Neuronal stem cell (in vitro differentiated cells): Measurements from ENCODE around the gene NUP93.
A peak's percentile ranks its signal among the peaks of the same experiment; 100 is the strongest.

Experiments
- DNase-seq: peaks from one replicate; pipeline ENCODE4 v3.0.0-alpha.2; 2013; ENCODE audit warnings: low spot score
- H2AFZ ChIP-seq: one replicate; pipeline ENCODE4 v1.6.1; 2013; ENCODE audit warnings: mild to moderate bottlenecking, low read length, inconsistent platforms
- H2AK5ac ChIP-seq: 2 replicates; pipeline ENCODE4 v1.6.1; 2013; ENCODE audit warnings: low read depth, mild to moderate bottlenecking, inconsistent platforms, low read length, moderate library complexity, mixed read lengths
- H2BK120ac ChIP-seq: 2 replicates; pipeline ENCODE4 v1.6.1; 2013; ENCODE audit warnings: low read depth, mild to moderate bottlenecking, inconsistent platforms, low read length, moderate library complexity, mixed read lengths
- H2BK12ac ChIP-seq: one replicate; pipeline ENCODE4 v1.6.1; 2013; ENCODE audit warnings: low read length, inconsistent platforms
- H2BK15ac ChIP-seq: 2 replicates; pipeline ENCODE4 v1.6.1; 2013; ENCODE audit warnings: mild to moderate bottlenecking, low read length, inconsistent platforms, mixed read lengths
- H2BK5ac ChIP-seq: one replicate; pipeline ENCODE4 v1.6.1; 2013; ENCODE audit warnings: inconsistent platforms, mild to moderate bottlenecking, low read length, moderate library complexity
- H3K14ac ChIP-seq: one replicate; pipeline ENCODE4 v1.6.1; 2013; ENCODE audit warnings: low read length, inconsistent platforms
- H3K18ac ChIP-seq: 2 replicates; pipeline ENCODE4 v1.6.1; 2013; ENCODE audit warnings: low read length, inconsistent platforms
- H3K23ac ChIP-seq: 2 replicates; pipeline ENCODE4 v1.6.1; 2013; ENCODE audit warnings: low read depth, mild to moderate bottlenecking, mixed read lengths, low read length, inconsistent platforms; ENCODE audit not compliant: poor library complexity
- H3K27ac ChIP-seq: replicated peaks from 3 replicates; pipeline ENCODE4 v1.5.1; 2013; ENCODE audit warnings: low read length, inconsistent platforms
- H3K27me3 ChIP-seq, 3 experiments: 2 replicates each; pipeline ENCODE4 v1.6.1; 2013; ENCODE audit warnings: low read length in 3 of 3, mild to moderate bottlenecking in 2 of 3, inconsistent platforms in 1 of 3, low read depth in 1 of 3, mixed read lengths in 1 of 3, moderate library complexity in 1 of 3; ENCODE audit not compliant: control insufficient read depth in 3 of 3, insufficient read depth in 3 of 3
- H3K36me3 ChIP-seq, 2 donors: replicated peaks in 1 of 2; 2 replicates each; pipeline ENCODE4 v1.6.1; 2013; ENCODE audit warnings: low read length in 2 of 2; ENCODE audit not compliant: control insufficient read depth in 2 of 2, insufficient read depth in 2 of 2
- H3K4ac ChIP-seq: 2 replicates; pipeline ENCODE4 v1.6.1; 2013; ENCODE audit warnings: inconsistent platforms, mild to moderate bottlenecking, low read length, moderate library complexity
- H3K4me1 ChIP-seq, 2 donors: 1 replicate in 1 of 2; 2 replicates in 1 of 2; pipeline ENCODE4 v1.6.1; 2013; ENCODE audit warnings: low read length in 2 of 2, low read depth in 1 of 2; ENCODE audit not compliant: control insufficient read depth in 2 of 2, insufficient read depth in 1 of 2
- H3K4me2 ChIP-seq: one replicate; pipeline ENCODE4 v1.6.1; 2013; ENCODE audit warnings: mild to moderate bottlenecking, low read length, inconsistent platforms; ENCODE audit not compliant: insufficient read depth, poor library complexity, severe bottlenecking
- H3K4me3 ChIP-seq, 2 donors: 2 replicates each; pipeline ENCODE4 v1.5.1; 2013; ENCODE audit warnings: low read length in 2 of 2, mild to moderate bottlenecking in 2 of 2, inconsistent platforms in 1 of 2, moderate library complexity in 1 of 2
- H3K79me1 ChIP-seq: one replicate; pipeline ENCODE4 v1.6.1; 2013; ENCODE audit warnings: low read depth, mild to moderate bottlenecking, inconsistent platforms, low read length, moderate library complexity
- H3K9ac ChIP-seq: one replicate; pipeline ENCODE4 v1.6.1; 2013; ENCODE audit warnings: mild to moderate bottlenecking, low read depth, low read length, inconsistent platforms; ENCODE audit not compliant: poor library complexity
- H3K9me3 ChIP-seq, 2 donors: replicated peaks in 1 of 2; 2 replicates each; pipeline versions ENCODE3 to v1.6.1; 2013; ENCODE audit warnings: low read length in 2 of 2, mild to moderate bottlenecking in 2 of 2, inconsistent platforms in 1 of 2, low read depth in 1 of 2, mixed read lengths in 1 of 2, moderate library complexity in 1 of 2; ENCODE audit not compliant: control insufficient read depth in 2 of 2, insufficient read depth in 1 of 2
- H4K8ac ChIP-seq: one replicate; pipeline ENCODE4 v1.6.1; 2013; ENCODE audit warnings: low read depth, mild to moderate bottlenecking, inconsistent platforms, low read length, moderate library complexity
- H4K91ac ChIP-seq: one replicate; pipeline ENCODE4 v1.6.1; 2013; ENCODE audit warnings: low read length, low read depth, mild to moderate bottlenecking, inconsistent platforms; ENCODE audit not compliant: poor library complexity
- WGBS, 2 donors: extraction: QIAGEN DNeasy Blood & Tissue Kit; methylation state at CpG; one replicate each; pipeline ENCODE4 v1.1.7; 2013; ENCODE audit warnings: missing lambda C conversion rate in 2 of 2, mixed read lengths in 1 of 2; ENCODE audit not compliant: insufficient read length in 2 of 2, insufficient replicate concordance in 1 of 2; ENCODE audit errors: extremely low coverage in 2 of 2; 5-methylcytosine and 5-hydroxymethylcytosine counted together

NUP93 gene

GRCh38 chr16:56835320-56835719, 105.4 kb downstream of the NUP93 start:
- no peaks in the 10 kb centered on the region for H3K27me3 ChIP-seq
- H3K79me1 ChIP-seq = no peaks in the 10 kb centered on the region
- H3K4ac ChIP-seq = no peak overlapping the region
- no peak overlapping the region for H2BK120ac ChIP-seq
- no peaks in the 10 kb centered on the region for H3K9me3 ChIP-seq
- WGBS, 2 donors = no CpG with 5 or more reads among the region's 2 CpGs
- H3K27ac ChIP-seq = no peak overlapping the region
- H2AFZ ChIP-seq = no peak overlapping the region
- no peak overlapping the region for H3K23ac ChIP-seq
- no peak overlapping the region for H3K18ac ChIP-seq
- H2BK5ac ChIP-seq = no peak overlapping the region
- no peak overlapping the region for H3K14ac ChIP-seq
- peaks cover 45 to 89% of the 10 kb centered on the region in 2 donors for H3K36me3 ChIP-seq
- H3K4me2 ChIP-seq = no peak overlapping the region
- no peaks in the 10 kb centered on the region for H3K4me1 ChIP-seq
- no peak overlapping the region for H4K8ac ChIP-seq
- no peak overlapping the region for H3K9ac ChIP-seq
- no peak for DNase-seq
- no peak overlapping the region for H2AK5ac ChIP-seq
- no peak overlapping the region for H2BK12ac ChIP-seq
- no peak overlapping the region for H2BK15ac ChIP-seq
- no peak overlapping the region for H3K4me3 ChIP-seq
- no peak overlapping the region for H4K91ac ChIP-seq

- Histone ChIP-seq H3K14ac (no peak overlapping the region), H3K36me3 (peaks cover 44 to 88% of the 10 kb centered on the region in 2 donors), H2BK120ac (no peak overlapping the region), H2AK5ac (no peak overlapping the region), H3K23ac (no peak overlapping the region), H3K27ac (no peak overlapping the region), H3K4ac (no peak overlapping the region), H2BK12ac (no peak overlapping the region), H3K4me1 (peaks cover 0 to 5% of the 10 kb centered on the region in 2 donors), H4K8ac (no peak overlapping the region), H2BK5ac (no peak overlapping the region), H3K18ac (no peak overlapping the region), H3K79me1 (no peaks in the 10 kb centered on the region), H3K4me3 (no peak overlapping the region), H2BK15ac (no peak overlapping the region), H3K9me3 (no peaks in the 10 kb centered on the region), H3K4me2 (no peak overlapping the region), H2AFZ (no peak overlapping the region), H3K9ac (no peak overlapping the region), H3K27me3 (no peaks in the 10 kb centered on the region), H4K91ac (no peak overlapping the region)
- DNase-seq = no peak
- no CpG with 5 or more reads among the region's 5 CpGs for WGBS, 2 donors
Measured at GRCh38 chr16:56836410-56837230, 106.7 kb downstream of the NUP93 start.

- DNase-seq = no peak
- no peak overlapping the region for H3K4me3 ChIP-seq
- no peak overlapping the region for H3K27ac ChIP-seq
- H3K18ac ChIP-seq = no peak overlapping the region
- H3K4ac ChIP-seq = no peak overlapping the region
- H2BK12ac ChIP-seq = no peak overlapping the region
- no peak overlapping the region for H2BK15ac ChIP-seq
- no peak overlapping the region for H2AFZ ChIP-seq
- H2AK5ac ChIP-seq = no peak overlapping the region
- H3K36me3 ChIP-seq = peaks cover 42 to 88% of the 10 kb centered on the region in 2 donors
- H3K4me1 ChIP-seq = peaks cover 0 to 5% of the 10 kb centered on the region in 2 donors
- WGBS, 2 donors = no CpG with 5 or more reads among the region's 9 CpGs
- H3K14ac ChIP-seq = no peak overlapping the region
- H3K27me3 ChIP-seq = no peaks in the 10 kb centered on the region
- H3K79me1 ChIP-seq = no peaks in the 10 kb centered on the region
- H4K91ac ChIP-seq = no peak overlapping the region
- no peak overlapping the region for H3K4me2 ChIP-seq
- H3K9ac ChIP-seq = no peak overlapping the region
- no peak overlapping the region for H4K8ac ChIP-seq
- H3K9me3 ChIP-seq = no peaks in the 10 kb centered on the region
- no peak overlapping the region for H3K23ac ChIP-seq
- no peak overlapping the region for H2BK5ac ChIP-seq
- H2BK120ac ChIP-seq = no peak overlapping the region
Measured at GRCh38 chr16:56838622-56839337, 108.9 kb downstream of the NUP93 start.

- no peak for DNase-seq
- Histone ChIP-seq H3K23ac (peak overlapping the region; percentile 40), H3K4me2 (no peak overlapping the region), H3K18ac (no peak overlapping the region), H2AFZ (no peak overlapping the region), H3K14ac (no peak overlapping the region), H3K36me3 (peaks cover 43 to 92% of the 10 kb centered on the region in 2 donors), H2BK12ac (no peak overlapping the region), H3K4me1 (peaks cover 0 to 5% of the 10 kb centered on the region in 2 donors), H3K9me3 (no peaks in the 10 kb centered on the region), H3K4ac (no peak overlapping the region), H3K27me3 (no peaks in the 10 kb centered on the region), H3K9ac (peak overlapping the region; percentile 32), H2BK15ac (no peak overlapping the region), H2BK5ac (no peak overlapping the region), H4K91ac (no peak overlapping the region), H3K4me3 (no peak overlapping the region), H3K27ac (no peak overlapping the region), H2AK5ac (no peak overlapping the region), H2BK120ac (no peak overlapping the region), H3K79me1 (no peaks in the 10 kb centered on the region), H4K8ac (no peak overlapping the region)
- no CpG with 5 or more reads among the region's 2 CpGs for WGBS, 2 donors
Measured at GRCh38 chr16:56841233-56841632, 111.3 kb downstream of the NUP93 start.
